ENCODE measurements around the gene FTSJ3.
A peak's percentile ranks its signal among the peaks of the same experiment; 100 is the strongest.

FTSJ3 gene

GRCh38 chr17:63842540-63843386 is 15.3 kb upstream of the FTSJ3 start, which contains the start of gene SMARCD2:
SMARCD2 (minus strand) TSS chr17:63842685; CDS start chr17:63842674, 11 bp downstream.
- peak; percentile 99 for DNase-seq (ENCODE audit: low read depth)

GRCh38 chr17:63842173-63842539 is 14.7 kb upstream of the FTSJ3 start:
- DNase-seq (ENCODE audit: low read depth): no peak

- no peak for DNase-seq (ENCODE audit: low read depth)
Observed at GRCh38 chr17:63841350-63842172, 14.1 kb upstream of the FTSJ3 start.

GRCh38 chr17:63840591-63841349 is 13.3 kb upstream of the FTSJ3 start:
- no peak for DNase-seq (ENCODE audit: low read depth)

- DNase-seq (ENCODE audit: low read depth): peak; percentile 97
Observed at GRCh38 chr17:63838631-63839171, 11.2 kb upstream of the FTSJ3 start.

GRCh38 chr17:63837962-63838600 is 10.6 kb upstream of the FTSJ3 start:
- no peak for DNase-seq (ENCODE audit: low read depth)

GRCh38 chr17:63837480-63837879 is 10.0 kb upstream of the FTSJ3 start:
- DNase-seq (ENCODE audit: low read depth): no peak

- DNase-seq (ENCODE audit: low read depth): no peak
Observed at GRCh38 chr17:63836811-63837210, 9.3 kb upstream of the FTSJ3 start.

GRCh38 chr17:63835167-63835720 is 7.8 kb upstream of the FTSJ3 start:
- no peak for DNase-seq (ENCODE audit: low read depth)

GRCh38 chr17:63834431-63835166 is 7.1 kb upstream of the FTSJ3 start:
- peak; percentile 88 for DNase-seq (ENCODE audit: low read depth)

GRCh38 chr17:63833741-63834373 is 6.4 kb upstream of the FTSJ3 start:
- no peak for DNase-seq (ENCODE audit: low read depth)

- no peak for DNase-seq (ENCODE audit: low read depth)
Observed at GRCh38 chr17:63833026-63833740, 5.7 kb upstream of the FTSJ3 start.

GRCh38 chr17:63832455-63832854 is 5.0 kb upstream of the FTSJ3 start:
- no peak for DNase-seq (ENCODE audit: low read depth)

- no peak for DNase-seq (ENCODE audit: low read depth)
Observed at GRCh38 chr17:63832014-63832413, 4.6 kb upstream of the FTSJ3 start.

GRCh38 chr17:63831505-63831904 is 4.0 kb upstream of the FTSJ3 start:
- DNase-seq (ENCODE audit: low read depth): no peak

- DNase-seq (ENCODE audit: low read depth): no peak
Observed at GRCh38 chr17:63830904-63831491, 3.5 kb upstream of the FTSJ3 start.

GRCh38 chr17:63830278-63830677 is 2.8 kb upstream of the FTSJ3 start:
- no peak for DNase-seq (ENCODE audit: low read depth)

GRCh38 chr17:63828936-63829335 is 1.5 kb upstream of the FTSJ3 start:
- no peak for DNase-seq (ENCODE audit: low read depth)

- DNase-seq (ENCODE audit: low read depth): no peak
Observed at GRCh38 chr17:63827801-63828221, 348 bp upstream of the FTSJ3 start.

Measured in fibroblast of the conjunctiva (primary cell).